HG02981 (cell line): ENCODE measurements around the gene ADAMTSL3.
"Not testable (repeated sequence)": the region's sequence is repeated elsewhere in the genome, so short reads cannot be mapped to it uniquely, and the experiment has no call there.

Experiments
- ATAC-seq: cut with Tn5 transposase; IDR thresholded peaks from one replicate; pipeline ENCODE4 v1.9.1; 2021; ENCODE audit warnings: mild to moderate bottlenecking, moderate library complexity; ENCODE audit not compliant: unreplicated experiment

Gene ADAMTSL3

DNA sequence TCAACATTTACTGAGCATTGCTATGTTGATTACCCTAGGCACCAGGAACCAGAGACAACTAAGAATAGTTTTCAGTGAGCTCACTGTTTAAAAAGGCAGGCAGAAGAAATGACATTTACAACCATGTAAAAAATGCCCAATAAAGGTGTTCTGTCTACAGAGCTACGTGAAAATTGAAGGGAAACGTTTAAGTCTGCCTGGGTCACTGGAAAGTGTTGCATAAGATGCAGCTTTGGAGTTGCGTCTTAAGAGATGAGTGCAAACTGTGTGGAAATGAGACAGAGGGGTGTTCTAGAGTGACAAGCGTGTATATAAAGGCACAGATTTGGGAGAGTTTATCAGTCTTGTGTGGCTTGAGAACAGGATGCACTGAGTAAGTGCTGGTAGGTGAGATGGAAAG, 303.0 kb downstream of the ADAMTSL3 start:
- no peak for ATAC-seq

DNA sequence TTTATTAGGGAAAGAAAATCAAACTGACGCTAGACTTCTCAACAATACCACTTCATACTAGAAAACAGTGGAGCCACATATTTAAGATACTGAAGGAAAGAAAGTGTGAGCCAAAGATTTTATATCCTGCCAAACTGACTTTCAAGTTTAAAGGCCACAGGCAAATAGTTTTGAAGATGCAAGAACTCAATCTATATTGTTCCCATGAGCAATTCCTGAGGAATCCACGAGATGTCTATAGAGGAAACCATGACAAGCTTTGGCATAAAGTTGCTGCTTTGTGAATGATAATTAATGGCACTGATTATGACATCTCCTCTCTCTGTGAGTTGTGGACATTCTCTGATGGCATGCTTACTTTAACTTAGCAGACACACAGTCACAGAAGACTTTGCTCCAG, 305.6 kb downstream of the ADAMTSL3 start:
- ATAC-seq, result no peak

DNA sequence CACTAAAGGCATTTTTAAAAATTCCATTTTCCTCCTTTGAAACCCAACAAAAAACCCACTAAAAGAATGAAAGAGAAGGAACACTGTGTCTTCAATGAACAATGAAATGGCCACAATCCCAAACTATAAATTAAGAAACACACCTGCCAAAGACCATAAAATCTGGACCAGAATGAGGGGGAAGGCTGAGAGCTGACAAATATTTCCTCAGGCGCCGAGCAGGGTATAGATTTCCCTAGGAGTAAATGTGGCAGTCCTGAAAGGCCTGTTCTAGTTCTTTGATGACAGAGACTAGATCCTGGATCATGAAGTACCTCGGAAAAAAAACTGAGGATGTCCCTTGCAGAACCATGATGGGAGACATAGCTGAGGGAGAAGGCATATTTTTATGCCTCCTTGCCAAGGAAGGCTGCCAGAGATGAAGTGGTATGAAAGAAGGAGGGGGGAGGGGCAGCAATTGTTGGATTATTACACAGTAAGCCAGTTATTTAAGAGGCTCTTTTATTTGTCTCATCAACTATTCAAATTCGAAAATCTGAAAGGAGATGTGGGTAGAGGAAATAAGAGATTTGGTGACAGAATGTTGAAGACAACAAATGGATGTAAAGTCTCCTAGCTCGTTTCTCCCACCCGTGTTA, 306.4 kb downstream of the ADAMTSL3 start:
- ATAC-seq, result no peak

DNA sequence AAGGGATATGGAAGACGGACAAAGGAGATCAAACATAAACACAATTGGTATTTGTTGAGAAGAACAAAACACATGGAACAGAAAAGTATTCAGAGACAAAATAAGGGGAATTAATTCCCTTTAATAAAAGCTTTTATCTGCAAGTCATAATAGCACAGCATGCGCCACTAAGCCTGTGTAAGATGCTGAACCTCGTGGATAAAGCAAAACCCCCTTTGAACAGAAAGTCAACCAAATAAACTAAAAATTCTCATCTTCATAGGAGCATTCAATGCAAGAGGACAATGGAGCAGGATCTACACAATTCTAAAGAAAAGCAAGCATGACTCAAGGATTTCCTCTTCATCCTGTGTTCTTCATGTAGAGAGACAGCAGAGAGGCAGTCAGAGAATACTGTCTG, 307.4 kb downstream of the ADAMTSL3 start:
- no peak for ATAC-seq

DNA sequence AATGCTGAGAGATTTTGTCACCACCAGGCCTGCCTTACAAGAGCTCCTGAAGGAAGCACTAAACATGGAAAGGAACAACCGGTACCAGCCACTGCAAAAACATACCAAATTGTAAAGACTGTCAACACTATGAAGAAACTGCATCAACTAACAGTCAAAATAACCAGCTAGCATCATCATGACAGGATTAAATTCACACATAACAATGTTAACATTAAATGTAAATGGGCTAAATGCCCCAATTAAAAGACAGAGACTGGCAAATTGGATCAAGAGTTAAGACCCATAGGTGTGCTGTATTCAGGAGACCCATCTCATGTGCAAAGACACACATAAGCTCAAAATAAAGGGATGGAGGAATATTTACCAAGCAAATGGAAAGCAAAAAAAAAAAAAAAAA, 311.0 kb downstream of the ADAMTSL3 start:
- not testable (repeated sequence) for ATAC-seq

DNA sequence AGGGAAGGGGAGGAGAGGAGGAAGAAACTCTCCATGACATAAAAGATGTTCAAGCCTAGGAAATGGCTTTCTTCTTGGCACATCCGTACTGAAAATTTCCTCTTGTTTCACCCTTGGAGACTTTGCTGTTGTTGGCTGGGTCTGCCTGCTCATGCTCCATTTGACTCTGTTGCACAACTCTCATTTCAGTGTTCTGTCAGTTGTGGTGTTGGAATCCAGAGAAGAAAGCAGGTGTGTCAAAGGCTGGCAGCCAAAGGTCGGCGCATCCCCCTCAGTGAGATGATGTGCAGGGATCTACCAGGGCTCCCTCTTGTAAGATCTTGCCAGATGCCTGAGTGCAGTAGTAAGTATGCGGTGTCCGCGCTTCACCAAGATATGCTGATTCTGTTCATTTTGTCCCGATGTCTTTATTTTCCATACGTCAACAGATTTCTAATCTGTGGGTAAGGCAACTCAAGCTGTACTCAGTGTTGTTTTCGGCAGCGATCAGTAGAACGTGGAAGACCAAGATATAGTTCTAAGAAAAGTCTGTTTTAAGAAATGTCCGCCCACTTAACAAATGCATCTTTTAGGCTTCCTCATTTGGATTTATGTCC, 316.5 kb downstream of the ADAMTSL3 start:
- no peak for ATAC-seq

DNA sequence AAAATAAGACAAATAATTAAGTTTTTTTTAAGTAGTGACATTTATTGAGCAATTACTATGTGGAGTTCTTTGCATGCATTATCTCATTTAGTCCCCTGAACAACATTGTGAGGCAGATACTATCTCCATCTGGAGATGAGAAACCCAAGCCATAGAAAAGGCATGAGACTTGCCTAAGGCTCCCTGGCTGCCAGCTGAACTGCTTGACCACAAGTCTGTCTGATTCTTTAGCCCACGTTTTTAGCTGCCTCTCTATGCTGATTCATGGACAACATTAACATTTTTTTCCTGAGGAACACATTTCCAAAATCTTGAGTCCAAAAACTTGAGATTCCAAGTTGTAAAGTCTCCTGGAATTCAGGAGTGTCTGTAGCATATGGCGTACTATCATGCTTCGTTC, 318.1 kb downstream of the ADAMTSL3 start:
- ATAC-seq, result no peak

DNA sequence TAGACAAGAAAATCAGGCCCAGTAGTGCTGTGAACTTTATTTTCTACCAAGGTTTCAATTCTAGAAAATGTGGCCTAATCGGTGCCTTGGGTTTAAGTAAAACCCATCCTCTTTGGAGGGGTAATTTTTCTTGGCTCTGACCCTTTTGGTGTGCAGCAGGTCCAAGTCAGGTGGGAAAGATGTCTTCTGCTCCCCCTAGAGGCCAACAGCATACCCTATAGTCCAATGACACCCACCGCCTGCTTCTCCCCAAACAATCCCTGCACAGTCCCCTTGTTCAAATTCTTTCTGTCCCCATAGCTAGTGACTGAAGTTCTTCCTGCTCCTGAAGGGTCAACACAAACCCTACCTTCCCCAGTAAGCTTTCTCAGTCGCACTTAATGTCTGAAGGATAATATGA, 319.9 kb downstream of the ADAMTSL3 start:
- no peak for ATAC-seq

DNA sequence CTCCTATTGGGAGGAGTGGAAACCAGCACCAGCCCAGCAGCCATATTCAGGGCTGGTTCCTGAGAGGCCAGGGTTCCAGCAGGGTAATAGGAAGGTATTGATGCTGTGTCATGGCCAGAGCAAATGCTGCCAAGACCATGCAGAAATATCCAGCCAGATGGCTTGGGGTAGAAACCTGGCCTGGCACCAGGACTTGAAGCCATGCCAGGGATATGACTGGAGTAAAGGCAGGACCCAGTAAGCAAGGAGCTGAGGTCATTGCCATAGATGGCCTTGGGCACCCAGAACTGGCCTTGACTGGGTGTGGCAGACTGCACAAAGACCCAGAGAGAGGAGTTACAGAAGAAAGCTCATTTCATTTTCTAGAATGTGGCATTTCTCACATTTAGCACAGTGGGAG, 324.1 kb downstream of the ADAMTSL3 start:
- ATAC-seq, result no peak

DNA sequence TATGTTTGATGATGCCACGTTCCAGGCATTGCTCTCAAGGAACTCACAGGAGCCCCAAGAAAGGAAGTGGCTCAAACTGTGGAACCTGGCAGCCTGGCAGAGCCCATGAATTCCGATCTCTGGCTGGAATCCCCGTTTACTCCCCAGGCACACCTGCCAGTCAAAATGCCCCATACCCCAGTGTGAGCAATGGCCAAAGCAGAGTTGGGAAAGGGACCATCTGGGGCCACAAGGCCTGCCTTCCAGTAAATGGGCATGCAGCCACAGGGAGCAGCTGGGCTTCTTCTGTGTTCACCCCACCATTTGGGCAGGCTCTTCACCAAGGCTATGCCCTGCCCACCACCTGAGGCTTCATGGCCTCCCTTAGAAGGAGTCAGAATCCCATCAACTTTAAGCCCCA, 324.7 kb downstream of the ADAMTSL3 start:
- no peak for ATAC-seq

DNA sequence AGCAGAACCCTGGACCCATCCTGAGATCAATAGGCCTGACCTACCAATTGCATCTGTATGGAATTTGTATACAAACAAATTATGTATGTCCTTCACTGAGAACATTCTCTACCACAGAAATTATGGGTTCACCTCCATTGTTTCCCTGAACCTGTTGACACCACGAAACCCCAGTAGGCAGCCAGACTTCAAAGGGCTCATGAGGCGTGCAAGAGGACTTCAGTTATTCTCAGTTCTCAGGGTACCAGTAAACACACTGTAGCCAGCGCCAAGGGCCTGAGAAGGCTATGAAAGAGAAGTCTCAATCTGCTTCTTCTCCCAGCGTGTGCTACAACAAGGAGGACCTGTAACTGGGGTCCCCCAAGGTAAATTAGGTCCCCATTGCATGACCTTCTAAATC, 326.7 kb downstream of the ADAMTSL3 start:
- no peak for ATAC-seq

DNA sequence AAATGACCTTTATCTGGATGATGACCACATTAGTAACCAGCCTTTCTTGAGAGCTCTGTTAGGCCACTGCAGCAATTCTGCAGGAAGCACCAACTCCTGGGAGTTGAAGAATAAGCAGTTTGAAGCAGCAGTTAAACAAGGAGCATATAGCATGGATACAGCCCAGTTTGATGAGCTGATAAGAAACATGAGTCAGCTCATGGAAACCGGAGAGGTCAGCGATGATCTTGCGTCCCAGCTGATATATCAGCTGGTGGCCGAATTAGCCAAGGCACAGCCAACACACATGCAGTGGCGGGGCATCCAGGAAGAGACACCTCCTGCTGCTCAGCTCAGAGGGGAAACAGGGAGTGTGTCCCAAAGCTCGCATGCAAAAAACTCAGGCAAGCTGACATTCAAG, 328.8 kb downstream of the ADAMTSL3 start:
- no peak for ATAC-seq

DNA sequence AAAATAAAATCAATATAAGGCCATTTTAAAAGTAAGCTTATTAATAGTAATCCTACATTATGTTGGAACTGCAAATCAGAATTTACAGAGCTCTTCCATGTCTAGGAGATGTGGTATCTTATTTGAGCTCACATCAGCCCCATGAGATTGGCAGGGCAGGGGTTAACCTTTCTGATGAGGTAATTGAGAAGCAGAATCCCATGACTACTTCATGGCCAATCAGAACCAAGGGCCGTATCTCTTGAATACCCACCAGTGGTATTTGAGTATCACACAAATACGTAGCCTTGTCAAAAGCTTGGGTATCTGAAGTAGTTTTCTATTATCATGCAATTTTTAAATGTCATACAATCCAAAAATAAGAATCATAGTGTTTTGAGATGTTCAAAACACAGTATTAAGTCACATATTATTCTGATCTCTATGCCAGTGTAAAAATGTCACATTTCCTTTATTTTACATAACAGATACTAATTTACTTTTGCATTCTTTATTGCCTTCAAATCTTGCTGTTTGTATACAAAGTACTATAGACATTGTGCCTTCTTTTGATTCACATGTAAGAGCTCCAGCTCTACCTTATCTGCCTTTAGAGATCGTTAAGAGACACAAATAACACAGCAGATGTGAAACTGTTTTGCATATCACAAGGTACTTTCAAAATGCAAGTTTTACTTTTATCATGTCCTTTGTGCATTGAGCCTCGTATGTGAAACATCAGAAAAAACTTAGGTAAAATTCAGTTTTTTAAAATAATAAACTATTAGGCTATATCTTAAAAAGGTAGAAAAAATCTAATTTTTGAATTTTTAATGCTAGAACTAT, 329.9 kb downstream of the ADAMTSL3 start:
- no peak for ATAC-seq

DNA sequence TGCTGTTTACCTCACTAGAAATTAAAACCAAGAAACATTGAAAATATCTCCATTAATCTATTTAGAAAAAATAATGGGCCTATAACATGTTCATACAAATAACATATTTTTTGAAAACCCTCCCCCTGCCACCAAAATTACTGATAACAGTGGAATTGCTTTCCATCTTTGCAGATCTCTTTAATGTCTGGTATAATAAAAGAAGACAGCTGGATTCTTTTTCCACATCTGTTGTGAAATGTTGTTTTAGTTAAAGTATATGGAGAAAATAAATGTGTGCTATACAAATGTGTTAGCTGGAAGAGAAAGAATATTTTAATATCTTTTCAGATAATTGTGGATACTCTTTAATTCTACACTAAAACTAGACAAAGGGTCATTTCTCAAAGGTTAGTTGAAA, 330.7 kb downstream of the ADAMTSL3 start:
- ATAC-seq, result no peak

DNA sequence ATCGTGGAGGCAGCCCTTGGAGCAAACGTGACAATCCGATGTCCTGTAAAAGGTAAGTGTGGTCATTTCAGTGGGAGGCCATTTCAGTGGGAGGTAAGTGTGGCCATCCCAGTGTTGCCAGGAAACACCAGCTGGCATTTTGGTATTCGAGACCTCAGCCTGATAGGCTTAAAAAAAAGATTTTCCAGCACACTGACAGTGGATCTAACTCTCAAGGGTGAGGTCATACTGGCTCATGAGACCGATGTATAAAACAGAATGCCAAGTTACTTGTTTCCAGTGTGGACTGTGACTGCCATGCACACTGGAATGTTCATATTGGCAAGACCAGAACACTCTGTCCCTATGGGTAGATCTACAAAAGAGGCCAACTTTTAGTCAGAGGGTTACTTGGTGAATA, 337.2 kb downstream of the ADAMTSL3 start:
- no peak for ATAC-seq

DNA sequence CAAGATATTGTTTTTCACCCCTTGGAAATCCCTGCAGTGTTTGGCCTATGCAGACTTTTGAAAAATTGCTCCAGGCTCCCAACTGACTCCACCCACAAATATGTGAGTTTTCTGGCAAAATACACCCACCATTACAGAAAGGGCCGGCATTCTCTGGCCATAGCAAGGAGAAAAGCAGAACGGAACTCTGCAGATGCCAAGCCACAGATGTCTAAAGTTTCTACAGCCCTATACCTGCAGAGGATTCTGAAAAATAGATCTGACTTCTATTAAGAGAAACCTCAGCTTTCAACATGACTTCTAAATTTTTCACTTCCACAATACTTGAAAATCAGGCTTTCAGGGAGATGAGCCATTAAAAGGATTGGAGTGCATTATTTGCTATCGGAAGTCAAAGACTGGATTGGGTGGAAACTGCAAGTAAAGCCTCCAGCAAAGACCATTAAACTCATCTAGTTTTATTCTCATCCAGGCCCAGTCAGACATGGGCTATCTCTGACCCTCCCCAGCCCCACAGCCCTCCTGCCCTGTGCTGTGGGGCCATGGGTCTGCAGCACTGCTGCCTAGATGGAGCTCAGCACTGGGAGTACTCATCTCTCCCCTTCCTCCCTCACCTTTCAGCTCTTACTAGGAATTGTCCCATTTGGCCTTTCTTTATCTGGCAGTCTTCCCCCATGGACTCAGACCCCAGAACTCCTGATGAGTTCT, 338.6 kb downstream of the ADAMTSL3 start:
- no peak for ATAC-seq

DNA sequence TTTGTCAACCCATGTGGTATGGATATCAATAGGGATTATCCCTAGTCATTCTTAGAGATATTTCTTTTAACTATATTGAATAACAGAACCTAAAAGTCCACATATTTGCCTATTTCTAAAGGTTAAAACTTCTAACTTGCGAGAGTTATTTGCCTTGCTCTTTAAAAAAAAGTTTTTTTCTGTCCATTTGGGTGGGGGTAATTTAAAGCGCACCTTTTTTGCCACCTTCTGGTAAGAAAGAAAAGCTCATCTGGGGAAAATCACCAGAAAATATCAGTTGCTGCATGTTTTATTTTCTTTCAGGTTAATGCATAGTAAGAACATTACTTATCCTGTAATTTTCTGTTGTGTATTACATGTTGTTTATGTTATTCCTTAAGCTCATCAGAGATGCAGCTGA, 339.7 kb downstream of the ADAMTSL3 start:
- ATAC-seq, result no peak

DNA sequence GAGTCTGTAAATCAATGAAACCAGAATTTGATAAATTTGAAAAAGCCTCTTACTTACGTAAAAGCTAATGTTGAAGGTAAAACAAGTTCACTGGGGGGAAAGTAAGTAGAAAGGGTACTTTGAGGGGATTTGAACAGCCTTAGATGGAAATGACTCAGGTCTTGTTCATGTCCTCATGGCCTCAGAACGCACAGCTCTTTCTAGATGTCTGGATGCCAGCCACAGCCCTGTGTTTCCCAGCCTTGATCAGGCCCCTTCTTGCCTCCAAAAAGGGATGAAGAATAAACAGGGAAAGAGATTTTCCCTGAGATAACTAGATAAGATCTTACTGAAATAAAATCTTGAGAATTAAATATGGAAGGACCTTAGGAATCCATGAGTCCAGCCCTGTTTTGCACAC, 344.6 kb downstream of the ADAMTSL3 start:
- ATAC-seq, result no peak

DNA sequence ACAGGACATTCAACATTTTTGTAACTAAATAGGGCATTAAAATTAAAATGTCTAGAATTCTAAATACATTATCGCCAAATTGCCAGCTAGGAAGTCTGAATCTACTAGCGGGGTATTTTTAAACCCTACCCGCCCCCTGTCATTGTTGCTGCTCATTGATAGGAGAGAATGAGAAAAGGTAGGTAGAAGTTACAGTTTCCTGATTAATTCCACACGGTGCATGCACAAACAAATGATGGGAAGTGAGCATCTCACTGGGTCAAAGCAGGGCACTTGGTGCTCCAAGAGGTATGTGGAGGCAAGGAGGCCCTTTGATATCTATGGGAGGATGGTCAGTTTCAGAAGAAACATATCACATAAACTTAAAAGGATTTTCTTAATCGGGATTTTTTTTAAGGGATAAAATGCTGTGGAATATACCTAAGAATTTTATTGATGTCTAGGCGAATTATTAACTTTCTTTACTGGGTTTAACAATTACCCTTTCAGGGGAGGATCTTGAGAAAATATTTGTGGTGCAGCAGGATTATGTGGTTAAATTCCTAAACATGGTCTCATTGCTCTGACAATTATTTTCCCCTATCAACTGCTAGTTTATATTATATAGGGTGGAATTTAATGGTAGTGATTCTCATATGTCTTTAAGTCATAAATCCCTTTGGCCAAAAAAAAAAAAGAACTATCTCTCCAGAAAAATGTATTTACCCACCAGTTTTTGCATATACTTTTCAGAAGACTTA, 345.6 kb downstream of the ADAMTSL3 start:
- ATAC-seq, result no peak

DNA sequence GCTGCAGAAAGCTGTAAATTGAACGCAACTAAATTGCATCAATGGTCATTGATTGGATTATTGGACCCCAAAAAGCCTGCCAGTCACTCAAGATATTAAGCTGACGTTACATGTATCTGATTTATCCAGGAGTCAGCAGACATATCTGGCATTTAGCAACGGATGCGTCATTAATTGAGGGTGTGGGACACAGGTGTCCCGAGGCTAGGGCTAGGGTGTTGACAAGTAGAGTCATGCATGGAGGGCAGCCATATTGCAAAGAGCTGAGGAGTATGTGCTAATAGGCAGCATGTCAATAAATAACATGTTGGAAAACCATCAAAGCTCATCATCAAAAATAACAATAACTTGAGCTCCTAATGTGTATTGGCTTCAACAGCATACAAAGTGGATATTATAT, 347.1 kb downstream of the ADAMTSL3 start:
- no peak for ATAC-seq

DNA sequence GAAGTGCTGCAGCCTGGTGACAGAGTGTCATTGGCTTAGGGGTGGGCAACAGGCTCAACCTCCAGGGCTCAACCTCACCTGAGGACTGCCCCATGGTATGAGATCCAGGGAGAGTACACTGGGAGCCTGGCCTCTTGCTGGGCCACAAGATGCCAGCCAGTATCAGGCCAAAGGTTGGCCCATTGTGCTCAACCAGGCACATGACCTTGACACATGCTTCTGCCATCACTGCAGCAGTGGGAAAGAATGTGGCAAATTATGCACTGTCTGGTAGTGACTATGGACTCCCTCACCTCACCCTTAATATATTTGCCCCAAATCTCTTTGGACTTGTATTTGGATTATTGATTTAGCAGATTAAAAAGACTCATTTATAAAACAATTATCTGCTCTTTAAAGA, 347.7 kb downstream of the ADAMTSL3 start:
- no peak for ATAC-seq
